DLD1 (cell line): Measurements from ENCODE around the gene SLC22A6.
"Not testable (repeated sequence)": the region's sequence is repeated elsewhere in the genome, so short reads cannot be mapped to it uniquely, and the experiment has no call there.

Source experiments
- in situ Hi-C: cut with HindIII; loops from 2 replicates; pipeline ENCODE4 v1.10.0; 2017; ENCODE audit warnings: low sequenced_read_pairs

SLC22A6 gene

DNA sequence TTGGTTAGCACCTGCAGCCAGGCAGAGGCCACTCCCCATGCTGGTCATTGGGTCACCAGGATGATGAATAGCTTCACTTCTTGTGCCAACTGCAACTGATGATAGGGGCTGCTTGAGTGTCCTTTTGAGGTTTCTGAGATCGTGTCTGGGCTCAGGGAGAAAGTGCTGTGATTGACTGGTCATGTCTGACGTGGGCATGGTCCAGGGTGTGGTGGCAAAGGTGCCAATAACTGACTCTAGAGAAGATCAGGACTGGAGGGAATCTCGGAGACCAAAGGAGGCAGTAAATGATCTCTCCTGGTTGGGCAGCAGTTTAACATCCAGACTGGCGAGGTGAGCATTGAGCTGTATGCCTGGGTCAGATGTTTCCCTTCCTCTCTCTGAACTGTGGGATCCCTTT is 10.0 kb upstream of the SLC22A6 start:
- in situ Hi-C loops: no loop called here

DNA sequence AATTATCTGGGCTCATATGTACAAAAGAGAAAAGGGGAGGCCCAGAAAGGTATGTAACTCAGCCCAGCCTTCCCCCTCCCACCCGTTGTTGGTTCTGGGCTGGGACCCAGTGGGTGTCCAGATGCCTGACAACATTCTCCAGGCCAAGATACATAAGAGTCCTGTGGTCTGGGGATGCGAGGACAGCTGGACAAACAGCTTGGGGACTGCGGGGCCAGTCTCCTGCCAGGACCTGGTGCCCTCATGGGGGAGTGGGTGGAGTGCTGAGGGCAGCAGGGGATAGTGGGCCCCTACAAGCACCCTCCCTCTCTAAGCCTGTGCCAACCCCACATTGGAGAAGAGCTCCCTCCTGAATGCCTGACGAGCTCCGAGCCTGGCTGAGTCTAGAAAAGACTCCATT is 3.5 kb upstream of the SLC22A6 start:
- in situ Hi-C loops: no loop called here

DNA sequence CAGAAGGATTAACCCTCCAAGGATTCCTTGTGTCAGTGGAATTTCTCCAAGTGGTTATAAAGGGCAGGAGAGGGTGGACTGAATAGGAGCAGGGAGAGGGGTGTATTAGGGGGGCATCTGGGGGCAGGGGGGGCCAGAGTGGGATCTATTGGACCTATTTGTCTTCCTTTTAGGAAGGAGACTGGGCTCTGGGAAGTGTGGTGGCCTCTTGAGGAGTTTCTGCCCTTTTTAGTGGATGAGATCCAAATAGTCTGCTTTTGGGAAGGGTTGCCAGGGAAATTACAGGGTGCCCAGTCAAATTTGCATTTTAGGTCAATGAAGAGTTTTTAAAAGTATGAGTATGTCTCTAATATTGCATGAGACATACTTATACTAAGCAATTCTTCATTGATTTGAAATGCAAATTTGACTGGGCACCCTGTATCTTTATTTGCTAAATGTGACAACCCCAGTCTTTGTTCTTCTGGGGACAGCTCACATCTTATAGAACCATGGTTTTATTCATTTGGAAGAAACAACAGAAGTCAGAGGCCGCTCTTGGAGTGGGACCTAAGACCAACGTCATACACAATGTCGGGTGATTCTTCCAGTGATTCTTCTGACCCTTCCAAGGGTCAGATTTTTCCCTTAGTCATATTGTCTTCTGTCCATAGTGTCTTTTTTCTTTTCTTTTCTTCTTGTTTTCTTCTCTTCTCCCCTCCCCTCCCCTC is 429 bp upstream of the SLC22A6 start:
- in situ Hi-C loops: no loop called here

DNA sequence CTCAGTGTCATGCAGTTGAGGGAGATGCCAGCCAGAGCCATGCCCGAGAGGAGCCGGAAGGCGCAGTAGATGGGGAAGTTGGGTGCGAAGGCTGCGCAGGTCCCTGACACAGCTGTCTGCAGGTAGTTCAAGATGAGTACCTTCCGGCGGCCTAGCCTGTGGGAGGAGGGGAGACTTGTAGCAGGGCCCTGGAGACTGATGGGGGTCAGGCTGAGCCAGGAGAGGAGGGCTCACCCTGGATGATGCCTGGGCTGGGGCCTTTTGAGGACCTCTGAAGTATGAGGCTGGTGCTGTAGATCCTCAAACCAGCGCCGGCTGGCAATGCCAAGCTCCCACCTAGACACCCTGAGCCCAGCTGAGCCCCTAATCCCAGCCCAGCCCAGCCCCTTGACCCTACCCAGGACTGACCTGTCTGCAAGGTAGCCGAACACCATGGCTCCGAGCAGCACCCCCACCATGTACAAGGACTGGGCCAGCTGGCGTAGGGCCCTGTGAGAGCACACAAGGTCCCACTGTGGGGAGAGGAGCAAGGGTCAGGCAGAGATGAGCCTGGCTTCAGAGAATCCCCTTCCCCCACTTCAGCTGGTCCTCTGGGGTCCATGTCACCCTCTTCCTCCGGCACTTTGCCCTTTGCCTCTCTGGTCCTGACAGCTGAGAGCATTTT is 1.1 kb downstream of the SLC22A6 start:
- in situ Hi-C loops: no loop called here

DNA sequence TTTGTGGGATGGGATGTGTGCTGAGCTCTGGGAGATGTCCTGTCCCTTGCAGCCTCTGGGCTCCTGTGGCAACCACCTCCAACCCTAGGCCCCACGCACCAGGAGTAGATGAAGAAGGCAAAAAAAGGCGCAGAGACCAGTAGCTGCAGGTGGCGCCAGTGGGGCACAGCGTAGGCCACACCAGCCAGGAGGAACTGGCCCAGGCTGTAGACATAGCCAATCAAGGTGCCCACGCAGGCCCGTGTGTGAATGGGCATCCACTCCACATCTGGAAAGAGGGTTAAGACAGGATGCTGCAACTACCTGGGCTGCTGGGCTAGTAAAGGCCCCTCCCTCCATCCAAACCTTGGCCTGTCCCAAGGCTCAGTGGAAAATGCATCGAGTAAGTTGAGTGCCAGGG is 3.0 kb downstream of the SLC22A6 start:
- in situ Hi-C loops: no loop called here

DNA sequence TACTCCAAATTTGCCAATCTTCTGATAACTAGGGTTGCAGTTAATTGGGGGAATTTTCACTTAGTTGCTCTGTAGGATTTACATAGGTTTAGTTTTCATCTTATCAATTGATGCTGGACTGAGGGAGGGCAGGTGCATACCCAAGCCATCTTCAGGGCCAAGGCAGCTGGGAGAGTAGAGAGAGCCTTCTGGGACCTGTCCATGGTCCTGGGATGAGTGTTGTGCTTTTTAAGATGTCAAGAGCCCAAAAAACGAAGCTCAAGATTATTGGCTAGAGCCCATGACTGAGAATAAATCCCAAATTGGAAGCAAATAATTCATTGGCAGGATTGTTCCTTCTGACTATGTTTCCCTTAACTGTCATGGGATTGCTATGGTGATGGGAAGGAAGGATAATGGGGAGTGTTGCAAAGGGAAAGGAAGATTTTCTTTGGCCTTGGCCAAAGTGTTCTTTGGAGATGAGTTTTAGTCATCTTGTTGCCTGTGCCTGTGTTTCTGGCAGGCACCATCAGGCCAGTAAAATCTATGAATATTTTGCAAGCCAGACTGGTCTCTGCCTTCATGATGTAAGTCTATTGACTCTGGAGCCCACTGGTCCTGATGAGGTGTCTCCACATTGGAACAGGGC is 4.5 kb downstream of the SLC22A6 start:
- in situ Hi-C loops: no loop called here

DNA sequence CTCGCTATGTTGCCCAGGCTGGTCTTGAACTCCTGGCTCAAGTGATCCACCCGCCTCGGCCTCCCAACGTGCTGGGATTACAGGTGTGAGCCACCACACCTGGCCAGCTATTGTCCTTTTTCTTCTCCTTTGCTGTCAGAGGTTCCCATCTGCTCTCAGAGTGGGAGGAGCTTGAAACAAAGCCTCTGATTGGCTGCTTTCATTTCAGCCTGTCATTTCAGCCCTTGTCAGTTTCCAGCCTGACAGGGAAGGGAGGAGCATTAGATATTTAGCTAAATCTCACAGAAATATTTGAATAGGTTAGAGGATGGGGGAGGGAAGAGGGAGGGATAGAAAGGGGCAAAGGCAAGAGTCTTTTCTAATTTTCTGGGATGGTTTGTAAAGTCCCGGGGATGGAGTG is 8.7 kb downstream of the SLC22A6 start:
- in situ Hi-C loops: no loop called here

DNA sequence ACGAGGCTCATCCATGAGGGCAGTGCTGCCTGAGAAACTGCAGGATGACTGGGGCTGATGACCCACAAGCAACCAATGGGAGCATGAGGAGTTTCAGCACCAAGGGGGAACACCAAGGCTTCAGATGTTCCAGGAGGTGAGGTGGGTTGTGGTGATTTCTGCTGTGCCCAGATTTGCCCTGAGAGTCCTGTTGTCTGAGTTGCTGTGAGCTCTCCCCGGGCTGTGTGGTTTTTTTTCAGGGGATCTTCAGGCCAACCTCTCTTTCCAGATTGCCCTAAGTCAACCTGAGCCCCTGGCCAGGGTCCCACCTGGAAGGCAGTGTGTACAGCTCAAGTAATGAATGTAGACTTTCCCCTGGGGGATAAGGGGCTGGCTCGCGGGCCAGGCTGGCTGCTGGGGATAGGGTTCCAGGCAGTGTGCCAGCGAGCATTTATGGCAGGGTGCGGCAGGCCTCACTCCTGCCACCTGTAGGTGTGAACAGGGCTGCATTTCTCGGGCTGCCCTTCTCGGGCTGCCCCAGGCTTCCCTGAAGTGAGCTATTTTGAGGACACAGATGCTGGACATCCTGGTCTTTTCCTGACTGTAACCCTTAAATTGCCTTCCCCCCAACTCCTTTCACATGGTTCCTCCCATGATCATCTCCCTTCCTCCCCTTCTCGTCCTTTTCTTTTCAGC is 9.8 kb downstream of the SLC22A6 start:
- in situ Hi-C loops: no loop called here

DNA sequence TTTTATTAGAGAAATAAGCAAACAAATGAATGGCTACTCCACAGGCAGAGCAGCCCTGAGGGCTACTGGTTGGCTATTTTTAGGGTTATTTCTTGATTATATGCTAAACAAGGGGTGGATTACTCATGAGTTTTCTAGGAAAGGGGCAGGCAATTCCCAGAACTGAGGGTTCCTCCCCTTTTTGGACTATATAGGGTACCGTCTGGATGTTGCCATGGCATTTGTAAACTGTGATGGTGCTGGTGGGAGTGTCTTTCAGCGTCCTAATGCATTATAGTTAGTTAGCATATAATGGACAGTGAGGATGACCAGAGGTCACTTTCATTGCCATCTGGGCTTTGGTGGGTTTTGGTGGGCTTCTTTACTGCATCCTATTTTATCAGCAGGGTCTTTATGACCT is 19.2 kb downstream of the SLC22A6 start:
- in situ Hi-C loops: no loop called here

DNA sequence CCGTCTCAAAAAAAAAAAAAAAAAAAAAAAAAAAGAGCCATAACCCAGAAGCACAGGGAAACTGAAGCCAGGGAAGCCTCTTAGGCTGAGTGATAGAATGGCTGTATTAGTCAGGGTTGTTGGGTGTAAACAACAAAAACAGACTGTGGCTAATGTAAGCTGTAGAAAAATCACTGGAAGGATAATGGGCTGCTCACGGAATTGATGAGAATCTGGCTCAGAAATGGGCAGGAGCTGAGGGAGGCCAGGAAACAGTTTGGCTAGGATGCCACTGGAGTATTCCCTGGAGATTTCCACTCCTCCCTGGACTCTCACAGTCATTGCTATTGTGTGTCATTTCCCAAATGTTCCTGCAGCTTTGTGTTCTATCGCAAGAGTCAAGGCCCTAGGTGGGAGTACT is 22.4 kb downstream of the SLC22A6 start:
- in situ Hi-C loops: no loop called here

DNA sequence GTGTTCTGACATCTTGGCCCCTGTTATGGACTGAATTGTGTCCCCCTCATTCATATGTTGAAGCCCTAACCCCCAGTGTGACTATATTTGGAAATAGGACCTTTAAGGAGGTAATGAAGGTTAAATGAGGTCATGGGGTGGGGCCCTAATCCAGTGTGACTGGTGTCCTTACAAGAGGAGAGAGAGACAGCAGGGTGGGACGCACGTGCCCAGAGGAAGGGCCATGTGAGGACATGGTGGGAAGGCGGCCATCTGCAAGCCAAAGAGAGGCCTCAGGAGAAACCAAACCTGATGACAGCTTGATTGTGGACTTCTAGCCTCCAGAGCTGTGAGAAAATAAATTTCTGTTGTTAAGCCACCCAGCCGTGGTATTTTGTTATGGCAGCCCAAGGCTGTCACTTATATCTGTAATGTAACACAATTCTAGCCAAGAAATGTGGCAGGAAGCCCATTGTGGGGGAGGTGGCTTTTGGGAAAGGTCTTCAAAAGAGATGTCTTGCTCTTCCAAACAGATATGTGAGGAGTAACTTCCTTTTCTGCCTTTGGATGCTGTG is 23.7 kb downstream of the SLC22A6 start:
- in situ Hi-C loops: no loop called here

DNA sequence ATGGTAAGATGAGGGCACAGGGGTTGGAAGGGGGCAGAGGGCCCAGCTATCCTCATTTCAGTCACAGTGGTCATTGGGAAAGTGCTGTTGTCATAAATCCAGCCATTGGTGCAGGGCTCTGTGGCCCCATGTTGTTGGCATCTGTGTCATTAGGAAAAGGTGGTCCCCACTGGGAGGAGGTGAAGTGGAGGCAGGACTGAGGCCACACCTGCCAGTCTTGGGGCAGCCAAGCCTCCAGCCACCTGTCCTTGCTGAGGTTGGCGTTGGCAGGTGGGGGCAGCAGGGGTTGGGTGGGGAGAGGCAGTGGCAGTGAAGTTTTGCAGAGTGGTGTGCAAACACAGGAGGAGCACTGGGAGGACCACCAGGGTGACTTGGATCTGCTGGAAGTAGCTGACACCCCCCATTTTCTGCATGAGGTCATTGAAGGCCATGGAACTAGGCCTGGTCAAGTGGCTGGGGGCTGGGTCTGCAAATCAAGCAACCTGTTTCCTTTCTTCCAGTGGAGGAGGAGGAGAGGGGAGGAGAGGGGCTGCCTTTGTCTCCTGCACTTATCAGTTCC is 25.3 kb downstream of the SLC22A6 start:
- in situ Hi-C loops: no loop called here

DNA sequence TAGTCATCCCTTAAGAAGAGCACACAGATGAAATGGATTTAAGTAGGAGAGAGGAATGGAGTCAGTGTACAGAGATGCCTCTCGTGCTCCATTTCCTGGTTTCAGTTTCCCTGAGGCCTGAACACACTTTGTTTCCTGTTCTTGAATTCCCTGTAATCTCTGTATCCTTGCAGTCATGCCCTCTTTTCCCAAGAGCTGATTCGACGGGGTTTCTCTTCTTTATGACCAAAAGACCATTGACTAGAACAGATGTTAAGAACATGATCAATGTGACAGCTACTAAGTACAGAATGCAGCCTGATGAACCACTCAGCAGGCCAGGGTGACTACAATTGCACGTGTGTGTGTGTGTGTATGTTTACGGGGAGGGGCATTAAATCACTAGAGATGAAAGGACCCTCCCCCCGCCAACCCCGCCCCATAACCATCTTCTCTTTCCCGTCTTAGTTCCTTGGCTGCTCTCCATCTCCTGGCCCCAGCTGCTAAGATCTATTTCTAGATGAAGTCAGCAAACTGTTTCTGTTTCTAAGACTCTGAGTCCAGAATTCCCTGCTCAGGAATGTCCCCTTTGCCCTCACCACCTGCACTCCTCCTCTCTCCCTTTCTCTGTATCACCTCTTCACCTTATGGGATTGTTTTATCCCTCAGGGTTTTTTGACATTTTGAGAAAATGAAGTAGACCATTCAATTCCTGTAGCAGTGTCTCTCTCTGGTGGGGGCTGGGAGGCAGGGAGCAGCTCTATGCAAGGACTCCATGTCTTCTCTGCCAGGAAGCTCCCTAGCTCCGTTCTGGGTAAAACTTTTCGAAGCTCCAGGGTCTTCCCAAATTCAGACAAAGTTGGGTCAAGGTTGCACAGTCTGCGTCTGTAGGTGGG is 26.0 kb downstream of the SLC22A6 start:
- in situ Hi-C loops: no loop called here

DNA sequence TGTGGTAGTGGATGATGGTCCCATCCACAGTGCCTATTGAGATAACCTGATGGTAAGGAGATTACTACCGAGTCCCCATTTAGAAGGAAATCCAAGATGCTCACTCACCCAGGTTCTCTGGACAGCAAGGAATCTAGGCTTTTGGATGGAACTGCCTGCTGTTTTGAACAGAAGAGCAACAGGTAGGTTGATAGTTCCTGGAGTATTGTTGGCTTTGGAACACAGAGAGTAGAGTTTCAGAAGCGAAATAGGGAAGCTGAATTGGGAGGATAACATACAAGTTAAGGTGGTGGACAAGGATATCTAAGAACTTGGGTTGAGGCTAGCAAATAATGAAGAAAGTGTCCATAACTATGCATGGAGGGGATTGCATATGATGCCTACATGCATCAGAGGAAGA is 27.6 kb downstream of the SLC22A6 start:
- in situ Hi-C loops: no loop called here

DNA sequence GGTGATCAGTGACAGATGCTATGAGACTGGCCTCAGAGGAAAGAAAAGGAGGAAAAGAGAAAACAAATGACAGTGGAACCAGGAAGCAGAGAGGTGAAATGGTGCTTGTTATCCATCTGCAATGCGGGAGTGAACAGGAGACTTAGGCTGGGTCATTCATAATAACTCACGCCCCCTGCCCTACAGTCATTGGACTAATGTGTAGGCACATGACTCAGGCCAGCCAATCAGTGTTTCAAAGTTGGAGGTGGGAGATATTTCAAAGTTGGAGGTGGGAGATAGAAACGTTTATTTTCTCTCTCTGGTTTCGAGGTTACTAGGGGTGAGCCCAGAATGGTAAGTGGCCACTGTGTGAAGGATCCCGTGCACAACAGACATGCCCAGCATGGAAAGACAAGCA is 30.3 kb downstream of the SLC22A6 start:
- in situ Hi-C loops: no loop called here

DNA sequence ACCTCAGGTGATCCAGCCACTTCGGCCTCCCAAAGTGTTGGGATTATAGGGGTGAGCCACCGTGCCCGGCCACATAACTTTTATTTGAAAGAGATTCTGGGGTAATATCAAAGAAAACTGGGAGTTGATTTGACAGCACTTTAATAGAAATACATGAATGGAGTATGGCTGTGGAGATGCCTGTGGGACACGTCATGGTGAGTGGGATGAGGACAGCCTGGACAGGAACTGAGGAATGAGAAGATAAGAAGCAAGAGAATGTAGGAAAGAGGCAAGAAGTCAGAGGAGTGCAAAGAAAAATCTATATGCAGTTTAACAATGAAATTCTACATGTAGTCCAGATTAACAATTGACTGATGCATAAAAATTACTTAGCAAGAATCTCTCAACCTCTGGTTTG is 31.0 kb downstream of the SLC22A6 start:
- in situ Hi-C loops: no loop called here

DNA sequence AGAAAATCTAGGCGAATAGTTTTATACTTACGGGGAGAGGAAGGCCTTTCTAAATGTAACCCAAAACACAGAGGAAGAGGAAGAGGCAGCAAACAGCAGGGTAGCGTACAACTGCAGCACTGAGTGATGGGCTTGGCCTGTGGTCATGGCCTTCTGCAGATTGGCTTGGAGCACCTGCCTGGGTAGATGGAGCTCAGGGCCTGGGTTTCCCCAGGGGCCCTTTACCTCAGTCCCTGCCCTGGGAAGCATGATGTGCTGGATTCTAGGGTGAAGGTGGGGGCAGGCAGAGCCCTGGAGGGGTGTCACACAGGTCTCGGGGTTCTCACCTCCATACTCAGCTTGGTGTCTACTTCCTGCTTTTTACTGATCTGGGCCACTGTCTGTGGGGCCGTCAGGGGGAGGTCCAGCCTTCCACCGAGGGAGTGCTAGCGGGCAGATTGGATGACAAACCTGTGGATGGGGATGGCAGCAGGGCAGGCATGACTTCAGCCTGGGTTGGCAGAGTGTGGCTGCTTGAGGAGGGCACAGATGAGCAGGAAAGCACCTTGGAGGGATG is 35.9 kb downstream of the SLC22A6 start:
- in situ Hi-C loops: no loop called here

DNA sequence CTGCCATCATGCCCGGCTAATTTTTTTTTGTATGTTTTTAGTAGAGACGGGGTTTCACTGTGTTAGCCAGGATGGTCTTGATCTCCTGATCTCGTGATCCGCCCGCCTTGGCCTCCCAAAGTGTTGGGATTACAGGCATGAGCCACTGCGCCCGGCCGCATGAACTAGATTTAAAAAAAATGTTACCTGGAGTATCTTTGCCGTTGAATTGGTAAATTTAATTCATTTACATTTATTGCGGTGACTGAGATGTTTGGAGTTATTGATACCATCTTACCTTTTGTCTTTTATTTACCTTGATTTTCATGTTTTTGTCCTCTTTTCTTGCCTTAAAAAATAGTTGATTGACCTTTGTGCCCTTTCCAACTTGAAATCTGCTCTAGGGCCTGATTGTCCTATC is 39.2 kb downstream of the SLC22A6 start:
- in situ Hi-C loops: not testable (repeated sequence)

DNA sequence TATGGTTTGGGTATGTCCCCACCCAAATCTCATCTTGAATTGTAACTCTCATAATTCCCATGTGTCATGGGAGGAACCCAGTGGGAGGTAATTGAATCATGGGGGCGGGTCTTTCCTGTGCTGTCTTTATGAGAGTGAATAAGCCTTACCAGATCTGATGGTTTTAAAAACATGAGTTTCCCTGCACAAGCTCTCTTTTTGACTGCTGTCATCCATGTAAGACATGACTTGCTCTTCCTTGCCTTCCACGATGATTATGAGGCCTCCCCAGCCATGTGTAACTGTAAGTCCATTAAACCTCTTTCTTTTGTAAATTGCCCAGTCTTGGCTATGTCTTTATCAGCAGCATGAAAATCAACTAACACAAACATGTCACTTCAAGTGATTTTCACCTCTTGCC is 47.2 kb downstream of the SLC22A6 start:
- in situ Hi-C loops: not testable (repeated sequence)

DNA sequence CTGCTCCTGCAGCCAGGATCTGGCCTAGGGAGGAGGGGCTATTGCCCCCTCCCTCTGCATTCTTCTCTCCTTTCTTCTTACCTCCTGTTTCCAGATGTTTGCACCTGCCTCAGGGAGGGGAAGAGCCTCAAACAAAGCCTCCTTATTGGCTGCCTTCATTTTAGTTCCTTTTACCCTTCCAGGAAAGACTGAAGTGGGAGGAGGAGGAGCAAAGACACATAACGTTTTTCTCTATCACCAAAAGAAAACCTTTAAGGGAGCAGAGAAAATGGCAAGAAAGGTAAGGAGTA is 50.3 kb downstream of the SLC22A6 start:
- in situ Hi-C loops: no loop called here
